8988T (cell line): ENCODE data around the gene CDNF.
"Not testable (repeated sequence)": the region's sequence is repeated elsewhere in the genome, so short reads cannot be mapped to it uniquely, and the experiment has no call there.

ENCODE experiments used
- DNase-seq: peaks from one replicate; pipeline ENCODE4 v3.0.0; 2011

Gene CDNF

GRCh38 chr10:14838582-14839304 lies 906 bp upstream of the CDNF start:
- no peak for DNase-seq

GRCh38 chr10:14837003-14837756 lies 657 bp downstream of the CDNF start:
- no peak for DNase-seq

GRCh38 chr10:14836208-14836607 lies 1.6 kb downstream of the CDNF start:
- DNase-seq, result no peak

- no peak for DNase-seq
Measured at GRCh38 chr10:14833106-14833505, 4.7 kb downstream of the CDNF start.

- DNase-seq, result no peak
Measured at GRCh38 chr10:14826076-14826829, 11.6 kb downstream of the CDNF start.

GRCh38 chr10:14823966-14824365 lies 13.9 kb downstream of the CDNF start:
- no peak for DNase-seq

- DNase-seq, result no peak
Measured at GRCh38 chr10:14822879-14823755, 14.7 kb downstream of the CDNF start.

GRCh38 chr10:14821635-14822375 lies 16.0 kb downstream of the CDNF start:
- DNase-seq, result no peak

- no peak for DNase-seq
Measured at GRCh38 chr10:14820775-14821154, 17.1 kb downstream of the CDNF start.

- no peak for DNase-seq
Measured at GRCh38 chr10:14820010-14820774, 17.6 kb downstream of the CDNF start.

GRCh38 chr10:14816717-14817116 lies 21.1 kb downstream of the CDNF start:
- DNase-seq, result not testable (repeated sequence)

- no peak for DNase-seq
Measured at GRCh38 chr10:14815681-14816080, 22.2 kb downstream of the CDNF start.

GRCh38 chr10:14812271-14812670 lies 25.6 kb downstream of the CDNF start:
- DNase-seq, result no peak

GRCh38 chr10:14810969-14811953 lies 26.6 kb downstream of the CDNF start:
- DNase-seq, result no peak

- DNase-seq, result no peak
Measured at GRCh38 chr10:14806318-14806717, 31.5 kb downstream of the CDNF start.

- DNase-seq, result no peak
Measured at GRCh38 chr10:14803827-14804226, 34.0 kb downstream of the CDNF start.

- DNase-seq, result no peak
Measured at GRCh38 chr10:14801723-14802122, 36.1 kb downstream of the CDNF start.

- DNase-seq, result no peak
Measured at GRCh38 chr10:14800397-14800796, 37.4 kb downstream of the CDNF start.

- no peak for DNase-seq
Measured at GRCh38 chr10:14798636-14799035, 39.2 kb downstream of the CDNF start.

GRCh38 chr10:14787938-14788337 lies 49.9 kb downstream of the CDNF start:
- DNase-seq, result no peak
